ENCODE measurements around the gene STX8.

The STX8 gene

GRCh38 chr17:9255833-9256232 lies 319.8 kb downstream of the STX8 start:
- DNase-seq = no peak

- DNase-seq = no peak
Measured at GRCh38 chr17:9254841-9255240, 320.8 kb downstream of the STX8 start.

GRCh38 chr17:9253308-9253707 lies 322.3 kb downstream of the STX8 start:
- DNase-seq = no peak

- DNase-seq = no peak
Measured at GRCh38 chr17:9251273-9251672, 324.3 kb downstream of the STX8 start.

- no peak for DNase-seq
Measured at GRCh38 chr17:9249245-9249953, 326.2 kb downstream of the STX8 start.

- DNase-seq = no peak
Measured at GRCh38 chr17:9247401-9247938, 328.1 kb downstream of the STX8 start.

- no peak for DNase-seq
Measured at GRCh38 chr17:9244066-9245052, 331.3 kb downstream of the STX8 start.

GRCh38 chr17:9242983-9243382 lies 332.6 kb downstream of the STX8 start:
- no peak for DNase-seq

GRCh38 chr17:9242497-9242881 lies 333.1 kb downstream of the STX8 start:
- DNase-seq = no peak

GRCh38 chr17:9241774-9242496 lies 333.7 kb downstream of the STX8 start:
- DNase-seq = no peak

- no peak for DNase-seq
Measured at GRCh38 chr17:9241371-9241712, 334.3 kb downstream of the STX8 start.

GRCh38 chr17:9240659-9241370 lies 334.8 kb downstream of the STX8 start:
- peak; percentile 3 for DNase-seq

GRCh38 chr17:9239793-9240658 lies 335.6 kb downstream of the STX8 start:
- DNase-seq = no peak

- no peak for DNase-seq
Measured at GRCh38 chr17:9239246-9239792, 336.3 kb downstream of the STX8 start.

- DNase-seq = no peak
Measured at GRCh38 chr17:9238340-9239245, 337.0 kb downstream of the STX8 start.

- no peak for DNase-seq
Measured at GRCh38 chr17:9237661-9238301, 337.8 kb downstream of the STX8 start.

- DNase-seq = no peak
Measured at GRCh38 chr17:9237053-9237410, 338.6 kb downstream of the STX8 start.

GRCh38 chr17:9236286-9237052 lies 339.2 kb downstream of the STX8 start:
- no peak for DNase-seq

- DNase-seq = no peak
Measured at GRCh38 chr17:9235346-9235745, 340.3 kb downstream of the STX8 start.

All from NCI-H510A treated with DMSO at 0.1 percent for 48 hours (cell line).